GM12874 (cell line): Measurements from ENCODE around the gene SEZ6.
A peak's percentile ranks its signal among the peaks of the same experiment; 100 is the strongest.

Experiments
- TF ChIP-seq, protein P1 (sequence below): IDR thresholded peaks from 2 replicates; pipeline ENCODE4 v1.5.1; 2011; ENCODE audit warnings: low read depth, mild to moderate bottlenecking, control low read depth, low read length, moderate library complexity; ENCODE audit not compliant: insufficient read depth

SEZ6 gene

DNA sequence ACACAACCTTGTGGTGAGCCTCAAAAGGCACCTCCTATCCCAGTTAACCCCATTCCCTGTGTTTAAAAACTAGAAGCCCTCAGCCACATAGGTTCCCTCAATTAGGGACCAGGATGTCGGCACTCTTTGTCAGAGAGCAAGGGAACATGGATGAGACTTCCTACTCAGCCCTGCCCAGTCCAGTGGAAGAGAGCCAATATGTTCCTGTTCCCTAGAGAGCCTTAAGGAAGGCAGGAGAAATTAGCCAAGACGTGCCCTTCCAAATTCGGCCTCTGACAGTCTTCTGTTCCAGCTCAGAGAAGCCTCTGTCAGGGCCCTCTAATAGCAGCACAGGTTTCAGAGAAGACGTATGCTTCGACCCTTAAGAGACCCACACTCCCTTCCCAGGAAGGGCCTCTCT is 88.4 kb downstream of the SEZ6 start:
- TF ChIP-seq, protein P1, sequence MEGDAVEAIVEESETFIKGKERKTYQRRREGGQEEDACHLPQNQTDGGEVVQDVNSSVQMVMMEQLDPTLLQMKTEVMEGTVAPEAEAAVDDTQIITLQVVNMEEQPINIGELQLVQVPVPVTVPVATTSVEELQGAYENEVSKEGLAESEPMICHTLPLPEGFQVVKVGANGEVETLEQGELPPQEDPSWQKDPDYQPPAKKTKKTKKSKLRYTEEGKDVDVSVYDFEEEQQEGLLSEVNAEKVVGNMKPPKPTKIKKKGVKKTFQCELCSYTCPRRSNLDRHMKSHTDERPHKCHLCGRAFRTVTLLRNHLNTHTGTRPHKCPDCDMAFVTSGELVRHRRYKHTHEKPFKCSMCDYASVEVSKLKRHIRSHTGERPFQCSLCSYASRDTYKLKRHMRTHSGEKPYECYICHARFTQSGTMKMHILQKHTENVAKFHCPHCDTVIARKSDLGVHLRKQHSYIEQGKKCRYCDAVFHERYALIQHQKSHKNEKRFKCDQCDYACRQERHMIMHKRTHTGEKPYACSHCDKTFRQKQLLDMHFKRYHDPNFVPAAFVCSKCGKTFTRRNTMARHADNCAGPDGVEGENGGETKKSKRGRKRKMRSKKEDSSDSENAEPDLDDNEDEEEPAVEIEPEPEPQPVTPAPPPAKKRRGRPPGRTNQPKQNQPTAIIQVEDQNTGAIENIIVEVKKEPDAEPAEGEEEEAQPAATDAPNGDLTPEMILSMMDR, result no peak

DNA sequence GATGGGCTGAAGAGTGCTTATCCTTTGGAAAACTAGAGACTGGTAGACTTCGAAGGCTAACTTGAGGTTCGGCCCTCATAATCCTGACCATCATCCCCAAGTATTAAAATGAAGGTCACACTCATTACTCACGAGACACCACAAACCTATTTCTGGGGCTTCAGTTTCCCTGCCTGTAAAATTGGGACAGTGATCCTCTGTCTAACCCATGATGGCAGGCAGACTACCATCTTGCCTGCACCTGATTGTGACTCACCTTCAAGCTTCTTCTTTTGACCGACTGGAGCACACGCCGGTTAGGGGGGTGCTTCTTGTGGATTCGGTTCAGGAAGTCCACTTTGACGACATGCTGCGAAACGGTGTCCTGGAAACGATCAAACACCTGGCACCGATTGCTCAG is 88.8 kb downstream of the SEZ6 start:
- TF ChIP-seq, protein P1, result no peak

DNA sequence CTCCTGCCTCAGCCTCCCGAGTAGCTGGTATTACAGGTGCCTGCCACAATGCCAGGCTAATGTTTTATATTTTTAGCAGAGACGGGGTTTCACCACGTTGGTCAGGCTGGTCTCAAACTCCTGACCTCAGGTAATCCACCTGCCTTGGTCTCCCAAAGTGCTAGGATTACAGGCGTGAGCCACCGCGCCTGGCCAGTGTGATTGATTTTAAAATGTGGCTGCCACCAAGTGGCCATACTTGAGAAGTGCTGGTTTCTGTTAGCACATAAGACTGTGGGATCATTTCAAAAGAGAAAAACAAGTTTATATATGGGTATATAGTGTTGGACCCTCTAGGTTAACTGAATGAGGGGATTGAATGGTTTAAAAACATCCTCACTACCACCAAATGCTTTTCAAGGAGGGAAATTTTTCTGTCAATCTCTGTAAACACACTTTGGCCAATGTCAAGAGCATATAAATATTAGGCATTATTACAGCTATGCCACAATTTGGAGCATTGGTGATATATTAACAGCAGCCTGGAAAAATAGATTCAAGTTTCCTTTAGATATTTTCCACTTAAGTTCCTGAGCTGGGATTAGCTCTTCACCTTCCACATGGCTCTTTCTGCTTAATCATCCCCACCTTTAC is 89.4 kb downstream of the SEZ6 start:
- TF ChIP-seq, protein P1, result peak; percentile 45; the same call in 1 of the 2 replicates

DNA sequence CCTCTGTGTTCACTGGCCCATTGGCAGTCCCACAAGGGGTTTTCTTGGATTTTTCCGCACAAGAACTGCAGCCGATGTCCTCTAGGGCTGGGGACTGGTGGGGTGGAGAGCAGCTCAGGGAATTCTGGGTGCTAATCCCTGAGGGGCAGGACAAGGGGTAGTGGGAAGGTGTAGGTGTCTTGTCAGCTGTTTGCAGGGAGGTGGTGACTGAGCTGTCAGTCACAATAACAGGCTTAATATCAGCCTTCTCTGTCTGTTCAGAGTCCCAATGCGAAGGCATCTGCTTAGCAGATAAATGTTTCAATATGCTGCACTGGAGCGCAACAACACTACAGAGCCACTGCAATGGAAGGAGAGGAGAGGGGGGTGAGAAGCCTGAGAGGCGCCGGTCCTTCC is 92.9 kb downstream of the SEZ6 start:
- TF ChIP-seq, protein P1, result no peak

DNA sequence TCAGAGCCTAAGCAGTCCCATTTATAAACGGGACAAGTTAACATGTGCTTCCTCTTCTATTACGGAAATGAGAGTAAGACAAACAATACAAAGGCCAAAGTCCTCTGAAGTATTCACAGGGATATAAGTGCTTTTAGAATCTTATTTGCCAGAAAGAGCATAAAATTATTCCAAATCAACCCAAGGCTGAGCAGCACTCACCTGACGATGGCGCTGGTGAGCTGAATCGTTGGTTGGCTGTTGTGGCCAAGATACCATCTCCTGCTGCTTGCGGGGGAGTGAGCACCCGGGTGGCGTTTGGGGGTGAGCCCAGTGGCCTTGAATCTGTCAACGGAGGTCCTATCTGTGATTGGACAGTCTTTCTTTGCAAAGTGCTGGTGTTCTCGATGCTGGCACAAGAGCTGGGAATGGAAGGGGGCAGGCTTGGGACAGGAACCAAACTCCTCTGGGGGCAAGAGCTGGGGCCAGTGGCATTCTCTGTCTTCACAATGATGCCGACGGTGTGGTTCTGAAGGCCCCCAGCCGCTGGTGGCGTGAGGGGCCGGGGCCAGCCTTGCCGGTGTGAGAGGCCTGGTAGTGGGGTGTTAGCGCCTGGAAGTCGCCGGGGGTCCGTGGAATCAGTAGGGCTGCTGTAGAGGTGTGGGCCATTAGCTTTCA is 93.4 kb downstream of the SEZ6 start:
- TF ChIP-seq, protein P1, result 0 out of 2 replicates have a peak, but pooled peaks have one; percentile 16

DNA sequence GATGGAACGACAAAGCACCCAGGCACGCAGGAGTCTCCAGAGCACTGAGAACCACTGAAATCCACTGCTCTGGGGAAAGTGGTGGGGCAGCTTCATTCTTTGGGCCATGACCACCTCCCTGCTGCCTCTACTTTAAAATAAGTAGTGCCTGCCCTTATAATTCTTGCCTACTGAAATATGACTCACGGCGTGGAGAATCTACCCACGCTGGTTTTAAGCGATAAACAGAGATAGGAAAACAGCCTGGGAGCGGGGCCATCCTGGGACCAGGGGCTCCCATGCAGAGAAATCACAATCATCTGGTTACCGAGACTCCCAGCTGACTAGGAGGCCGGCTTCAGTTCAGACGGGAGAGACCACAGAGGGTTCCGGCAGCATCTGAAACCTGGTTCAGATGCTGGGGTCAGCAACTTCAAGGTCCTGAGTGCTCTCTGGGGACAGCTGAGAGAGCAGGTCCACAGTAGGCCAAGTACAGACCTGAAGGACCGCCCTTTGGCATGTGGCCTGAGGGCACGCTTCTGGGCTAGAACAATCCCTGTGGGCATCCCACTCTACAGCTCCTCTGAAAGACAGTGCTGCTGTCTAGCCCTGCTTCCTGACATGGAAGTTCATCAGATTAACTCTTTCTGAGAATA is 94.3 kb downstream of the SEZ6 start:
- TF ChIP-seq, protein P1, result no peak

DNA sequence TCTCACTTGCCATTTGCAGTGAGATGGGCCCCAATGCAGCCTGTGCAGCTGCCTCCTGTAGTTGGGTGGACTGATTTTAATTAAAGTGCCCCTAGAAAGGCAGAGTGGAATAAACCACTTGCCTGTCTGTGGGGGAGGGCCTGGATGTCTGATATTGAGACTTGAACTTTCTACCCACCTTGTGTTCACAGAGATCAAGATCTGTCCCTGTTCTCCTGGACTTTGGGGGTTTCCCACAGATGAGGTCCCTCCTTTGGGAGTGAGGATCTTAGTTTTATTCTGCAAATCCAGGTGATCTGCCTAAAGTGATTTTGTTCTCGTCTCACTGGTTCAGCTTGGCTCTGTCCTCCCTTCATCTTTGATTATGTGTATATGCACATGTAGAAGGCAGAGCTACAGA is 95.3 kb downstream of the SEZ6 start:
- TF ChIP-seq, protein P1, result no peak
